Measurements from ENCODE around the gene ANKRD11.
"Not testable (repeated sequence)": the region's sequence is repeated elsewhere in the genome, so short reads cannot be mapped to it uniquely, and the experiment has no call there.

Gene ANKRD11

DNA sequence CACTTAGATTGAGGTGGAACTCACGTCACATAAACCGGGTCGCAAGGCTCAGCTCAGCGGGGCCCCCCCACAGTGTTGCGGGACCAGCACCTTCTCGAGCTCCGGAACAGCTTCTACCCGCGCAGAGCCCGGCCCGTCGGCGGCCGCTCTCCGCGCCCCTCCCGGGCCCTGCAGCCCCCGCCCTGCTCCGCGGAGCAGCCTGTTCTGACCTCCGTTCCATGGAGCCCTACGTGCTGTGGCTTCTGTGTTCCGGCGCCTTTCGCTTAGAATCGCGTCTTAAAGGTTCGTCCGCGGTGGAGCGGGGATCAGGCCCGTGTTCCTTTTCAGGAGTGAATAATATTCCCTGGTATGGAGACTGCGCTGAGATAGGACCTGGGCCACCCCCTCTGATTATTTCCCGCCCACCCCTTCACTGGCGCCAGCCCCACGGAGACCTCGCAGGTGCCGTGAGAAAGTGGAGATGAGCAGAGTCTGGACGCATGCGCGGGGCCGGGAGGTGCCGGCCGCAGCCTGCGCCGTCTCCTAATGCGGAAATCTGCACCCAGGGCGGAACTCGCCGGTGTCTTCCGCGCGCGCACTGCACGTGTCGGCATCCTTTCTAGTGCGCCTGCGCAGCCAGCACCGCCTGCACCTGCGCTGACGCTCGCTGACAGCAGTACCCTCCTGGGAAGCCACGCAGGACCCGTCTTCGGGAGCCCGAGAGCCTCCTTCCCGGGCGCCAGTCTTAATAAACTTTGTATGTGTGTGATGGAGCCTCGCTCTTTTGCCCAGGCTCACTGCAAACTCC lies 242.0 kb downstream of the ANKRD11 start:
- DNase-seq, result no peak

DNA sequence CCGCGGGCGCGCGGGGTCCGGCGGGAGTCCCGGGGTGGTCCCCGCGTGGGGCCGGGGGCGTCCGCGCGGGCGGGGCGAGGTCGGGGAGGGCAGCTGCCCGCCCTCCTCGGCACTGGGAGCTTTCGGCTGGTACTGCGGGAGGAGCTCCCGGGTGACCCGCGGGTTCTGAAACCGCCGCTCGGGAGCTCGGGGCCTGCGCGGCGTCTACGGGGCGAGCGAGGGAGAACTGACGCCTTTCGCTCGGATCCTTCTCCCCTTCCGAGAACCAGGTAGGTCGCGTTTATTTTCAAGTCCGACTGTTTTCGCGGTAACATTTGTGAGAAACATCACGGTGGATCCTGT lies 242.7 kb downstream of the ANKRD11 start:
- not testable (repeated sequence) for DNase-seq

DNA sequence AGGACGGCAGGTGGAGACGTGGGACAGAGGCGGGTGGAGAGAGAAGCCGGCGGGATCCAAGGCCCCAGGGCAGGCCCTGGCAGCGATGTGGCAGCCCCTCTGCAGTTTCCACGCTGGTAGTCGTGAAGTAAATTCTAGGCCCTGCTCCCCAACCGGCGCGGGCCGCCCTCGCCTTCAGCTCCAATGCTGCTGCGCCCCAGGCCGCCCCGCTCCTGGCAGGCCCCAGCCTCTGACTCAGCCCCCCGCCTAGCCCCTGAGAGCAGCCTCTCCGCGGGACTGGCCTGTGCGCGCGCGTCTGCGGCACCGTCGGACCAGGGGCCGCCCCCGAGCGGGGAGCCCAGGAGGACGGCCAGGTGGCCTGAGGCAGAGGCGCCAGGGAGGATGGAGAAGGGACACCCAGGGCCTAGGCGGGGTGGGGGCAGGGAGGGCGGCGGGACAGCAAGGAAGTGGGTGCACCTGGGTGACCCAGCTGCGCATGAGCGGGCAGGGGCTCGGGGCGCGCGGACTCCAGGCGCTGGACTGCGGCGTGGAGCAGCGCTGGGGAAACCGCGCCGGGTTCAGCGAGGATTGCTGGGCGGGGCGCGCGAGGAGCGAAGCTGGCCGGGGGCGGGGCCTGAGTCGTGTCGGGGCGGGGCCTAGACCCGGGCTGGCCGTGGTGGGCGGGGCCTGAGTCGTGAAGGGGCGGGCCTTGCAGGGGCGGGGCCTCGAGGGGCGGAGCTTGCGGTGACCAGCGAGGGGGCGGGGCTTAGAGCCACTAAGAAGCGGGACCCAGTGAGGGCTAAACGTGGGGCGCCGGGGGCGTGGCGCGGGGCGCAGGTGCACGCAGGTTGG lies 243.2 kb downstream of the ANKRD11 start:
- peak; percentile 19 for DNase-seq

DNA sequence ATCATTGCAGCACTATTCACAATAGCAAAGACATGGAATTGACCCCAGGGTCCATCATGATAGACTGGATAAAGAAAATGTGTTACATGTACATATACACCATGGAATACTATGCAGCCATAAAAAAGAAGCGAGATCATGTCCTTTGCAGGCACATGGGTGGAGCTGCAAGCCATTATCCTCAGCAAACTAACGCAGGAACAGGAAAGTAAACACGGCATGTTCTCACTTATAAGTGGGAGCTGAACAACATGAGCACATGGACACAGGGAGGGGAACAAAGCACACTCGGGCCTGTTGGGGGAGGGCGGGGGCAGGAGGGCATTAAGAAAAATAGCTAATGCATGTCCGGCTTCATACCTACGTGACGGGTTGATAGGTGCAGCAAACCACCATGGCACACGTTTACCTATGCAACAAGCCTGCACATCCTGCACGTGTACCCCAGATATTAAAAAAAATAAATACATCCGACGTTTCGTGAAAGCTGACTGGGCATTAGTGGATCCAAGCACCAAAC lies 243.9 kb downstream of the ANKRD11 start:
- no peak for DNase-seq

DNA sequence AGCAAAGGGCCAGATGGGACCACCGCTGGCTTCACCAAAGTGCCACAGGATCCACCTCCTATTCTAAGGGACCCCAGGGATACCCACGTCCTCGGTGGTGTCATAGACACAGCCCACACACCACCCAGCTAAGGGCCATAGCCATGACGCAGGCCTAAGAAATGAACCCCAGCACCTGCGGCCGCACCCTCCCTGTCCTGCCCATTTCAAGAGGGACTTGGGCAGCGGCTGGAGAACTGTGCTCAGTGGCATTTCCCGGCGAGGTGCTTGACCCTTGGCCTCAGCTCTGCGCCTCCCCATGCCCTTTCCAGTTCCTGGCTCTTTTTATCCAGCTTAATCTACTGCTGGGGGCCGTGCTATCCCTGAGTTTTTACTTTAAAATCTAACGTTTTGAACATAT lies 245.6 kb downstream of the ANKRD11 start:
- DNase-seq, result no peak

DNA sequence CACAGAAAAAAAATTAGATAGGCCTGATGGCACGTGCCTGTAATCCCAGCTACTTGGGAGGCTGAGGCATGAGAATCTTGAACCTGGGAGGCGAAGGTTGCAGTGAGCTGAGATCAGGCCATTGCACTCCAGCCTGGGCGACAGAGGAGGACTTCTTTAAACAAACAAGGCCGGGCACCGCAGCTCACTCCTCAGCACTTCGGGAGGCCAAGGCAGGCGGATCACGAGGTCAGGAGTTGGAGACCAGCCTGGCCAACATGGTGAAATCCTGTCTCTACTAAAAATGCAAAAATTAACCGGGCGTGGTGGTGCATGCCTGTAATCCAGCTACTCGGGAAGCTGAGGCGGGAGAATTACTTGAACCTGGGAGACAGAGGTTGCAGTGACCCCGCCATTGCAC lies 246.1 kb downstream of the ANKRD11 start:
- DNase-seq, result not testable (repeated sequence)

DNA sequence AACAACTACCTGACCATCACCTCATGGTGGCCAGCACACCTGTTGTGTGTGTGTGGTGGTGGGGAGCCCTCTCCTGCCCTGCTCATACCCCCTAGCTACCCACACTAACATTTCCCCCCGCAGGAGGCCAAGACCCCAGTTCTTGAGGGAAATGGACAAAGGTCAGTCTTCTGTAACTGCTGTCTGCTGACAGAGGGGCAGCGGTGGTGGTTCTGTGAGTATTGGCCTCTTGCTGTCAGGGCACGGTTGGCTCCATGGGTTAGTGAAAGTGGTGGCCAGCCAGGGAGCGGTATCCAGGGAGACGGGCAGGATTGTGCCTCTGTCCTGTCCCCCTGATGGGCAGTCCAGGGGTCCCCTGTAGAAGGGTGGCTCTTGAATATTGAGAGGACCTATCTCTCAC lies 246.7 kb downstream of the ANKRD11 start:
- no peak for DNase-seq

DNA sequence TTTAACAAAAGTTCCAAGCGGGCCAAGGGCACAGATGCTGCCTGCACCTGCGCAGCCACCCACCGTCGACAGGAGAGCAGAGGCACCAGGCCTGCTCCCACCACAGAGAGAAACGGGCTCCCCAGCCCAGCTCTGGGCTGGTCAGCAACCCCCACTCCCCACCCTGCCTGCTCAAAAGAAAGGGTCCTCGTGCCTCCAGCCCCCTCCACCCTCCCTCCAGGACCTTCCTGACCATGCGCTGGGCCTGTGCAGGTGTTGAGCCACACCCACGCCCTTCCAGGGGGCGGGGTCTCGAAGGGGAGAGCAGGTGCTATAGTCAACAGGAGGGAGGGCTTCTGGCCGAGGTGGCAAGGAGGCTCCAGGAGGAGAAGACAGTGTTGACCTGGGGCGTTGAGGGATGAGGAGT lies 247.6 kb downstream of the ANKRD11 start:
- DNase-seq, result no peak

DNA sequence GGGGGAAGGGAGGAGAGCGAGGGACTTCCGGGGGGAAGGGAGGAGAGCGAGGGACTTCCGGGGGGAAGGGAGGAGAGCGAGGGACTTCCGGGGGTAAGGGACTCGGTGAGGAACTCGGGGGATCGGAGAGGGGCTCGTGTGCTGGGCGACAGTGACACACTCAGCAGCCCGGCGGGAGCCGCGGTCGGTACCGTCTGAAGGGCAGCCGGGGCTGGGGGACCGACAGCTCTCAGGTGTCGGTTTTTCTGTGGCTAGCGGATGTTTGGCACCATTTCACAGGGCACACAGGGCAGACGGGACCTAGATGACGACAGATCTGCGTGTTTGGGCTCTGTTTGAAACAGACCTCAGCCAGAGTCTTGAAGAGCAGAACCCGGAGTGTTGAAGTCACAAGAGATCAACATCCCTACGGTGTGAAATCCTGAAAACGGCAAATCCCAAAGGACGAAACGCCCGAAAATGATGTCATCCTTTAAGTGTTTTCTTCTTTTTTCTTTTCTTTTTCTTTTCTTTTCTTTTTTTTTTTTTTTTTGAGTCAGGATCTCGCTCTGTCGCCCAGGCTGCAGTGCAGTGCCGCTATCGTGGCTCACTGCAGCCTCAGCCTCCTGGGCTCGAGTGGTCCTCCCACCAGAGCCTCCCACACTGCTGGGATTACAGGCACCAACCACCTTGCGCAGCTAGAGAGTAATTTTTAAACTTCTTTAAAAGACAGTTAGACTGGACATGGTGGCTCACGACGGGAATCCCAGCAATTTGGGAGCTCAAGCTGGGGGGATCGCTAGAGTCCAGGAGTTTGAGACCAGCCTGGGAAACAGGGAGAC lies 249.0 kb downstream of the ANKRD11 start:
- peak; percentile 45 for DNase-seq

DNA sequence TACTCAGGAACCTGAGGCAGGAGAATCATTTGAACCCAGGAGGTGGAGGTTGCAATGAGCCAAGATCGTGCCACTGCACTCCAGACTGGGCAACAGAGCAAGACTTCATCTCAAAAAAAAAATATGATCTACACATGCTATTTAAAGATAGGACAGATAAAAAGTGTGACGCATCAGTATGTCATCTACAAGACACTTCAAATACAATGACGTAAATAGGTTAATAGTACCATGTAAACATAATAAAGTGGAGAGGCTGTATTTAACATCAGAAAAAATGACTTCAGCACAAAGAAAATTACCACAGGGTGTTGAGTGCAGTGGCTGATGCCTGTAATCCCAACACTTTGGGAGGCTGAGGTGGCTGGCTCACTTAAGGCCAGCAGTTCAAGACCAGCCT lies 252.6 kb downstream of the ANKRD11 start:
- no peak for DNase-seq

DNA sequence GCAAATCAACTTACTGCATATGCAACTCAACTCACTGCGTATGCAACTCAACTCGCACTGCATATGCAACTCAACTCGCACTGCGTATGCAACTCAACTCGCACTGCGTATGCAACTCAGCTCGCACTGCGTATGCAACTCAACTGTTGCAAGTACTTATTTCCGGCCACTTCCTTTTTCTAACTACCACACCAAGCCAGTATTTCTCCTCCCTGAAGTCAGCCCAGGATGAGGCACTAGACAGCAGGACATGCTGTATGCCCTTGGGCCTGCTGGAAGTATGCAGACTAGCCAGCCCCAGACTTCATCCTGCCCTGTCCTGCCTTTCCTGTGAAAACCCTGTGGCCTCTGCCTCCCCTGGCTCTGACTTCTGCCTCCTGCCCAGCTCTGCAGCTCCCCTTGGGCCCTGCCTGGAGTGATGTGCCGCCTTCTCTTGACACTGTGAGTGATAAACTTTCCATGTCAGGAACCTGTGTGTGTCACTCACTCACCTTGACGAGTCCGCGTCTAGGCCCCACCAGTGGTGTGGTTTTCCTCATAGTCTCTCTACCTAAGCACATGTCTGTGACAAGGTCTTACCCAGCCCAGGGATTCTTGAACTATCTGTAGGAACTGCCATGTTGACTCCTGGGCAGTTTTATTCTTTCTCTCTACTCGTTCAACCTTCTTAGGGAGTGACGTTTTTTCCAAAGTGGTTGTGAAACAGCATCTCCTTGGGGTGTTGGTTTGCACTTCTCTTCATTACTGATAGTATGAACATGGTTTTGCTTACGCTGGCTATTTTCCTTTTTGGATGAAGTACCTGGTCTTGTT lies 256.5 kb downstream of the ANKRD11 start:
- no peak for DNase-seq

DNA sequence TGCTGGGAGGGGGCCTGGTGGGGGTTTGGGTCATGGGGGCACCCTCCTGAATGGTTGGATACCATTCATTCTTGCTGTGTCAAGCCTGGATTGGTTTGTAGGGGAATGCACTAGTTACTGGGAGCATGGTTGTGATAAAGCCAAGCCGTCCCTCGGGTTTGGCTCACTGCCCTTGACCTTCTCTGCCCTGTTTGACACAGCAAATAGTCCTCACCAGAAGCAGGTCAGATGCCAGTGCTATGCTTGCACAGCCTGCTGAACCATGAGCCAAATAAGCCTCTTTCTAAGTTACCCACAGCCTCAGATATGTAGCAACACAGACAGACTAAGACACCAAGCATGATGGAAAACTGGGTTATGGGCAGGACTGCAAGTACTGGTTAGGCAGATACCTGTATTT lies 258.3 kb downstream of the ANKRD11 start:
- DNase-seq, result no peak

DNA sequence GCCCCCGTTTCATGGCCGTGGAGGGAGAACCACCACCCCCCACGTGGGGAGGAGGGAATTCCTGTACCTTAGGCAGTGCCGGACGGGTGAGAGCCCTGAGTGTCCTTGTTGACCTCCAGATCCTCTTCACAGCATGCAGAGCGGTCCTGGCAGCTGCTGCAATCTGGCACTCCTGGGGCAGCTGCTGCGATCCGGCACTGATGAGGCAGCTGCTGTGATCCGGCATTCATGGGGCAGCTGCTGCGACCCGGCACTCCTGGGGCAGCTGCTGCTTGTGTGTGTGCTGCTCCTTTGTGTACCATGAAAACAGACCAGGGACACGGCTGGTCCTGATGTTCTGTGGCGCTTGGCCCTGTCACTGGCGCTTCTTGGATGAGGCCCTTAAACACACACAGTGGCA lies 260.1 kb downstream of the ANKRD11 start:
- DNase-seq, result no peak

DNA sequence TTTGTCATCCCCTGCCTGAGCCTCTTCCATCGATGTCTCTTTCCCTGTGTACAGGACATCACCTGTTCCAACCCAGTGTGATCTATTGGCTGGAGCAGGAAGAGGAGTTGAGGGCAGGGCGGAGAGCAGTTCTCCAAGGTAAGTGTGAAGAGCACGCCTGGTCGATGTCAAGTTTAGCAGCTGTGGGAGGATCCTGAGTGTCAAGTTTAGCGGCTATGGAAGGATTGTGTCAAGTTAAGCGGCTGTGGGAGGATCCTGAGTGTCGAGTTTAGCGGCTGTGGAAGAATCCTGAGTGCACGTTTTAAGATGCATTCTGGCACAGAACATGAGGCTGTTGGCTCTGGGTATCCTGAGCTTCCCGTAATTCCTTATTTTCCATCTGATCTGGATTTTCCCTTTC lies 265.7 kb downstream of the ANKRD11 start:
- DNase-seq, result no peak

DNA sequence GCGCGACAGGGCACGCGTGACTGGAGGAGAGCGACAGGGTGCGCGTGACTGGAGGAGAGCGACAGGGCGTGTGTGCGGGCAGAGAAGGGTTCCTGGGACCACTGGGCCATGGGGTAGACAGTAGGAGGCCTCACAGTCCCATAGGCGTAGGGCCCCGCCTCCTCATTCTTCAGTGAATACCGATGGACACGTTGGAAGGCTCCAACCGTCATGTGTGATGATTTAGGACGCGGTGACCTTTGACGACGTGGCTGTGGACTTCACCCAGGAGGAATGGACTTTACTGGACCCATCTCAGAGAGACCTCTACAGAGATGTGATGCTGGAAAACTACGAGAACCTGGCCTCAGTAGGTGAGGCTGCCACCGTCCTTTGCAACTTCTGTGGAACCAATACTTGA lies 267.4 kb downstream of the ANKRD11 start:
- no peak for DNase-seq

DNA sequence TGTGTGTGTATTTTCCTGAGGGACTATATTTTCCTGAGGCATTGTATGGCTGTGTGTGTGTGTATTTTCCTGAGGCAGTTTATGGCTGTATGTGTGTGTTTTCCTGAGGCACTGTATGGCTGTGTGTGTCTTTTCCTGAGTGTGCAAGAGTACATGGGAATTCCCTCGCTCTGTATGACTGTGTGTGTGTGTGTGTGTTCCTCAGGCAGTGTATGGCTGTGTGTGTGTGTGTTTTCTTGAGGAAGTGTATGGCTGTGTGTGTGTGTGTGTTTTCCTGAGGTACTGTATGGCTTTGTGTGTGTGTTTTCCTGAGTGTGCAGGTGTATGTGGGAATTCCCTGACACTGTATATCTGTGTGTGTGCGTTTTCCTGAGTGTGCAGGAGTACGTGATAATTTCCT lies 268.8 kb downstream of the ANKRD11 start:
- DNase-seq, result no peak

DNA sequence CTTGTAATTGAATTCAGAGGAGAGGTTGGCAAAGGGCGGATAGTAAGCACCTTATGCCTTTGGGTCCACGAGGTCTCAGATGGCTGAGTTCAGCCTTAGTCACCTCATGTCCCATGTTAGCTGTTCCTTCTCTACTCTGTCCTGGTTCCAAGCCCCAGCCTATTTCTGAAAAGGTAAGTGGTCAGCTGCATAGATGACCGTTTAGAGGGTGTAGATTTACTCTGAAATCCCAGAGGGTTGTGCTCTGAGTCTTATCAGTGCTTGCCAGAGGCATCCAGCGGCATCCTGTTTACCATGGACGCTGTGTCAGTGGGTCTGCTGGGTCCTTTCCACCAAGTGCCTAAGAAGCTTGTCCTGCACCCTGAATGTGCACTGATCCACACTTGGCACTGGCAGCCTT lies 271.0 kb downstream of the ANKRD11 start:
- no peak for DNase-seq
